MM.1S (cell line): ENCODE data around the gene PDSS2.

Experiments used
- DNase-seq: peaks from one replicate; pipeline ENCODE4 v3.0.0-alpha.2; 2015
- H2AFZ ChIP-seq: fragments of 300-600 bp; sonication (generic); 2 replicates; pipeline ENCODE4 v1.6.0; 2016; ENCODE audit warnings: antibody characterized with exemption, low read length
- H3F3A ChIP-seq: fragments of 300-600 bp; sonication (generic); 2 replicates; pipeline ENCODE4 v1.6.1; 2016; ENCODE audit warnings: mild to moderate bottlenecking, antibody characterized with exemption, low read length, moderate library complexity, mixed read lengths; ENCODE audit not compliant: insufficient read depth
- H3K27ac ChIP-seq: fragments of 300-600 bp; sonication (generic); 2 replicates; pipeline ENCODE4 v1.5.1; 2016; ENCODE audit warnings: mild to moderate bottlenecking, low read length
- H3K27me3 ChIP-seq: fragments of 300-600 bp; sonication (generic); replicated peaks from 2 replicates; pipeline ENCODE4 v1.6.0; 2016; ENCODE audit warnings: low read length; ENCODE audit not compliant: insufficient read depth
- H3K36me3 ChIP-seq: fragments of 300-600 bp; sonication (generic); replicated peaks from 2 replicates; pipeline ENCODE4 v1.6.1; 2016; ENCODE audit warnings: mild to moderate bottlenecking, low read length, mixed read lengths; ENCODE audit not compliant: insufficient read depth
- H3K4me1 ChIP-seq: fragments of 300-600 bp; sonication (generic); 2 replicates; pipeline ENCODE4 v1.6.1; 2016; ENCODE audit warnings: low read length, mixed read lengths
- H3K4me2 ChIP-seq: fragments of 300-600 bp; sonication (generic); 2 replicates; pipeline ENCODE4 v1.6.0; 2016; ENCODE audit warnings: low read depth, low read length
- H3K4me3 ChIP-seq: fragments of 300-600 bp; sonication (generic); 2 replicates; pipeline ENCODE4 v1.5.1; 2016; ENCODE audit warnings: low read length, mixed read lengths
- H3K79me2 ChIP-seq: fragments of 300-600 bp; sonication (generic); 2 replicates; pipeline ENCODE4 v1.6.1; 2016; ENCODE audit warnings: mixed run types, low read length, mixed read lengths
- H3K9ac ChIP-seq: fragments of 300-600 bp; sonication (generic); 2 replicates; pipeline ENCODE4 v1.6.1; 2016; ENCODE audit warnings: low read length, mixed read lengths
- H3K9me2 ChIP-seq: fragments of 300-600 bp; sonication (generic); replicated peaks from 2 replicates; pipeline ENCODE4 v1.6.1; 2016; ENCODE audit warnings: mild to moderate bottlenecking, low read length, mixed read lengths; ENCODE audit not compliant: insufficient read depth
- H3K9me3 ChIP-seq: fragments of 300-600 bp; sonication (generic); replicated peaks from 2 replicates; pipeline ENCODE4 v1.6.1; 2016; ENCODE audit warnings: mild to moderate bottlenecking, low read length, mixed read lengths; ENCODE audit not compliant: insufficient read depth
- H4K20me1 ChIP-seq: fragments of 300-600 bp; sonication (generic); 2 replicates; pipeline ENCODE4 v1.6.1; 2016; ENCODE audit warnings: mild to moderate bottlenecking, low read length, moderate library complexity, mixed read lengths; ENCODE audit not compliant: insufficient read depth
- EZH2 ChIP-seq: fragments of 300-600 bp; sonication (generic); optimal IDR thresholded peaks from 2 replicates; pipeline ENCODE3; 2017; ENCODE audit warnings: low read depth, mild to moderate bottlenecking, antibody characterized with exemption, low read length, mixed read lengths
- EZH2phosphoT487 ChIP-seq: fragments of 300-600 bp; sonication (generic); IDR thresholded peaks from 2 replicates; pipeline ENCODE4 v1.6.1; 2018; ENCODE audit warnings: antibody characterized with exemption, low read length
- TF ChIP-seq, protein P1 (sequence below): fragments of 300-600 bp; sonication (generic); IDR thresholded peaks from 2 replicates; pipeline ENCODE4 v1.5.1; 2016; ENCODE audit warnings: antibody characterized with exemption, low read length, mixed read lengths

The PDSS2 gene

DNA sequence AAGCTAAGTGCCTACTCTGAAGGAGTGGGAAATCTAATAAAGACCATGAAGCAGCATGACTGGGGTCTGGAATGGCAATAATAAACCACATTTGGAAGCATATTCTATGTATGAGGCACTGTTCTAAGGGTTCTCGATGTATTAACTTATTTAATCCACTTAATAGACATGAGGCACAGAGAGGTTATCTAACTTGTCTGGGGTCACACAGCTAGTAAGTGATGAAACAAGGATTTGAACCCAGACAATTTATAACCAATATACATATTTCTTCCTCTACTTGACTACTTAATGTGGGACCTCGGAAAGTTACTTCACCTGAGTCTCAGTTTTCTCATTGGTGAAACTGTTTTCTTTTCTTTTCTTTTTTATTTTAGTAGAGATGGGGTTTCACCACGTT is 131.3 kb downstream of the PDSS2 start:
- peaks cover 6% of the 10 kb centered on the region; the same call in 1 of the 2 replicates for H3K79me2 ChIP-seq
- H3K9me3 ChIP-seq, result no peaks in the 10 kb centered on the region
- no peak overlapping the region for H3K9ac ChIP-seq
- H2AFZ ChIP-seq, result no peak overlapping the region
- H3K27me3 ChIP-seq, result no peaks in the 10 kb centered on the region
- H3K36me3 ChIP-seq, result no peaks in the 10 kb centered on the region; the same call in 1 of the 2 replicates
- H4K20me1 ChIP-seq, result no peaks in the 10 kb centered on the region; the same call in 1 of the 2 replicates
- no peak overlapping the region for H3K27ac ChIP-seq
- TF ChIP-seq EZH2phosphoT487, result no peak
- peaks cover 14% of the 10 kb centered on the region for H3F3A ChIP-seq
- DNase-seq, result no peak
- no peak overlapping the region for H3K4me2 ChIP-seq
- peaks cover 16% of the 10 kb centered on the region for H3K4me1 ChIP-seq
- H3K4me3 ChIP-seq, result no peak overlapping the region
- H3K9me2 ChIP-seq, result no peaks in the 10 kb centered on the region

DNA sequence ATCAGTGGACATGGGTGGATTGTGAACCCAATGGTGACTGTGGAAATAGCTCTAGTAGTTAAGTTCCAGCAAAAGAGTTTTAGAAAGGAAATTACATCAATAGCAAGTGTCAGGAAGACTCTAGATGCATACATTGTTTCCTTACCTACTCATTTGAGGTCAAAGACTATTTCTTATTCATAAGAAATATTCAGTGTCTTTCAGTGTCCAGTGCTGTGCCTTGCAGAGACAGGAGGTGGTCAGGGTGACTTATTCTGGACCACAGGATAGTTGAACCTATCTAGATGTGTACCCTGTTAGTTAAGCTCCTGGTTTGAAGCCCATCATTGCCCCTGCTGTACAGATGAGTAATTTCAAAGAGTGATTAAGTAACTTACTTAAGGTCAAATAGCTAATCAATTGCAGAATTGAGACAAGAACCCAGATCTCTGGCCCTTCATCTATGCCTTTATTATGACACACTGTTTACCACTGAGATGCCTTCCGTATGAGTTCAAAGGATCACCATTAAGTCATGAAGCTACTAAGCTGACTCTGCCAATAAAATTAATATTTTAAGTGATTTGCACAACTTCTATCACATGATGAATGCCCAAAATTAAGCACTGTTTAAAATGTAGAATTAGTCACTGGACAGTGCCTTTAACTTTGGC is 136.1 kb downstream of the PDSS2 start:
- no peaks in the 10 kb centered on the region for H4K20me1 ChIP-seq
- no peaks in the 10 kb centered on the region for H3K79me2 ChIP-seq
- H3K27ac ChIP-seq, result no peak overlapping the region
- TF ChIP-seq EZH2phosphoT487 (no peak), EZH2 (no peak)
- TF ChIP-seq, protein P1, sequence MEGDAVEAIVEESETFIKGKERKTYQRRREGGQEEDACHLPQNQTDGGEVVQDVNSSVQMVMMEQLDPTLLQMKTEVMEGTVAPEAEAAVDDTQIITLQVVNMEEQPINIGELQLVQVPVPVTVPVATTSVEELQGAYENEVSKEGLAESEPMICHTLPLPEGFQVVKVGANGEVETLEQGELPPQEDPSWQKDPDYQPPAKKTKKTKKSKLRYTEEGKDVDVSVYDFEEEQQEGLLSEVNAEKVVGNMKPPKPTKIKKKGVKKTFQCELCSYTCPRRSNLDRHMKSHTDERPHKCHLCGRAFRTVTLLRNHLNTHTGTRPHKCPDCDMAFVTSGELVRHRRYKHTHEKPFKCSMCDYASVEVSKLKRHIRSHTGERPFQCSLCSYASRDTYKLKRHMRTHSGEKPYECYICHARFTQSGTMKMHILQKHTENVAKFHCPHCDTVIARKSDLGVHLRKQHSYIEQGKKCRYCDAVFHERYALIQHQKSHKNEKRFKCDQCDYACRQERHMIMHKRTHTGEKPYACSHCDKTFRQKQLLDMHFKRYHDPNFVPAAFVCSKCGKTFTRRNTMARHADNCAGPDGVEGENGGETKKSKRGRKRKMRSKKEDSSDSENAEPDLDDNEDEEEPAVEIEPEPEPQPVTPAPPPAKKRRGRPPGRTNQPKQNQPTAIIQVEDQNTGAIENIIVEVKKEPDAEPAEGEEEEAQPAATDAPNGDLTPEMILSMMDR, result no peak
- no peak overlapping the region for H2AFZ ChIP-seq
- no peak overlapping the region for H3K4me3 ChIP-seq
- no peak for DNase-seq
- H3K4me1 ChIP-seq, result no peaks in the 10 kb centered on the region
- H3K36me3 ChIP-seq, result no peaks in the 10 kb centered on the region
- no peaks in the 10 kb centered on the region for H3F3A ChIP-seq
- H3K9me3 ChIP-seq, result no peaks in the 10 kb centered on the region
- H3K9me2 ChIP-seq, result no peaks in the 10 kb centered on the region
- no peak overlapping the region for H3K4me2 ChIP-seq
- no peak overlapping the region for H3K9ac ChIP-seq
- no peaks in the 10 kb centered on the region for H3K27me3 ChIP-seq

DNA sequence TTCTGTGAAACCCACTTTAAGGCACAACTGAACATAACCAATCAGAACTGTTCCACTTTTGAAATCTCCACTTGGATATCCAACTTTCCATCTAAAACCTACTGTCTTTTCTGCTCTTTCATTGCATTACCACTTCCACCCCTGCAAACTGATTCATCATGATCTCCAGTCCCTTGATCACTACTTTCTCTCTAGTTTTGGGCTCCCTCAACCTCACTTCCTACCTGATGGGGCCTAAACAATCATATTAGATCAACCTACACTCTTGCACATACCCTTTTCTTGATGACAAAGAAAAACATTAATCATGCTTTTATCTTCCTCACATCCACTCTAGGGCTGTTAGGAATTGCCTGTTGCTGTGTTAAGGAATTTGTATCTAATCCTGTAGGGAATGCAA is 137.6 kb downstream of the PDSS2 start:
- TF ChIP-seq, protein P1, result no peak
- no peak for TF ChIP-seq EZH2
- TF ChIP-seq EZH2phosphoT487, result no peak
- DNase-seq, result no peak
- Histone ChIP-seq H3K27me3 (no peaks in the 10 kb centered on the region), H3F3A (no peaks in the 10 kb centered on the region), H3K4me2 (no peak overlapping the region), H3K27ac (no peak overlapping the region), H3K9ac (no peak overlapping the region), H2AFZ (no peak overlapping the region), H3K79me2 (no peaks in the 10 kb centered on the region), H3K4me3 (no peak overlapping the region), H3K36me3 (no peaks in the 10 kb centered on the region), H4K20me1 (no peaks in the 10 kb centered on the region), H3K9me2 (no peaks in the 10 kb centered on the region), H3K4me1 (no peaks in the 10 kb centered on the region), H3K9me3 (no peaks in the 10 kb centered on the region)

DNA sequence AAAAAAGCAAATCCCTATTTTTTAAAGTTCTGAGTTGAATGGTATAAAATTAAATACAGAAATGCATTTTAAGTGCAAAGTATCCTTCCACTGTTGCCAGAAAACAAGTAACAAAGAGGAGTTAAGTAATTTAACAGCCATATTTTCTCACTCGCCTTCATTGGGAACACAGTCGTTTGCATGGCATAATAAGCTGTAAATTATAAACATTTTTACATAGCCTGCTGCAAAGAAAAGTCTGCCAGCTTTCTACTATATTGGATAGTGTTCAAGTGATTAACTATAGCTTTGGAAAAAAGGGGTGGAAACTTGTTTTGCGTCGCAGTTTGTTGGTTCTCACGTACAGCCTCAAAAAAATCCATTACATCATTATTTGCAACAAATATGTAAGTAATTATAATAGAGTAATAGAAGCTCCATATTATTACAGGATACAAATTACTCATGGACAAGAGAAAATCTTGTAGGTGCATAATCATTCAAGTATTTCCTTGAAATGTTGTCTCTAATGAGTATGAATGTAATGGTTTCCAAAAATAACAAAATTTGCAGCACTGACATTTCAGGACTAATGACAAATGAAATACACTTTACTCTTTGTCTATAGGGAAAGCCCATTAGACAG is 139.3 kb downstream of the PDSS2 start:
- no peaks in the 10 kb centered on the region for H3K4me1 ChIP-seq
- no peaks in the 10 kb centered on the region for H3K79me2 ChIP-seq
- no peaks in the 10 kb centered on the region for H3K36me3 ChIP-seq
- no peaks in the 10 kb centered on the region for H4K20me1 ChIP-seq
- no peaks in the 10 kb centered on the region for H3K9me3 ChIP-seq
- no peak overlapping the region for H2AFZ ChIP-seq
- H3K4me3 ChIP-seq, result no peak overlapping the region
- H3K27ac ChIP-seq, result no peak overlapping the region
- TF ChIP-seq EZH2 (no peak), EZH2phosphoT487 (no peak)
- TF ChIP-seq, protein P1, result no peak
- H3K9ac ChIP-seq, result no peak overlapping the region
- H3K9me2 ChIP-seq, result no peaks in the 10 kb centered on the region
- DNase-seq, result no peak
- H3K4me2 ChIP-seq, result no peak overlapping the region
- H3K27me3 ChIP-seq, result no peaks in the 10 kb centered on the region
- no peaks in the 10 kb centered on the region for H3F3A ChIP-seq
